ENCODE data around the gene THOC1.

Gene THOC1

DNA sequence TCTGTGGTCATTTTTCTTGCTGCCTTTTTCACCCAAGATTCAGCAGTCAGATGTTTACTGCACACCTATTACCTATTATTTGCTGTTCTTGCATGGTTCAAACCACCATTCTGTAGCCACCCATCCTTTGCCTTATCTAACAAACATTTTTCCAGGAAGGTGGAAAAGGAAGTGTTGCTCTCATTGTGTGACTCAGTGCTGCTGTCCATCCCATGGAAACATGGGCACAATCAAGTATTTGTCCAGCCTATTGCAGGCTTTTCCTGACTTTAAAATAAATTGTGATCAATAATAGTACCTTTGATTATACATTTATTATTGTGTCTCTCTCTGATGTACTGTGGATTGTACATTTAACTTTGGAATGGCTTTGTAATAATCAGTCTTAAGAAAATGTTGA lies 56.3 kb downstream of the THOC1 start:
- DNase-seq: no peak

DNA sequence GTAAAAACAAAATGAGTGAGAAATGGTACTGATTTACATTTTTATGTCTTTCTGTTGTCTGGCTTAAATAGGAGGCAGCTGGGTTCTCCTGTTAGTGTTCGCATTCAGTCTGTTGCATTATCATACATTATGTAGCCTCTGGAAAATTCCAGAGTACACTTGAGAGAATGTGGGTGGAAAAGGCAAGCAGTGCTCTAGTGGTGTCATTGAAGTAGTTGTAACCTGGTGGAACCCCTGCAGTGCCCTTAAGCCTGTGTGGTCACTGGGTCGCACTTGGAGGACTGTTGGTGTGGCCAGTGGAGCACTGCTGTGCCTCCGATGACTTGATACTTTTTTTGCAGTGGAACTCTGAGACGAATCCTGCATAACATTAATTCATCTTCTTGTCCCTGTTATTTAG lies 57.1 kb downstream of the THOC1 start:
- DNase-seq: no peak

DNA sequence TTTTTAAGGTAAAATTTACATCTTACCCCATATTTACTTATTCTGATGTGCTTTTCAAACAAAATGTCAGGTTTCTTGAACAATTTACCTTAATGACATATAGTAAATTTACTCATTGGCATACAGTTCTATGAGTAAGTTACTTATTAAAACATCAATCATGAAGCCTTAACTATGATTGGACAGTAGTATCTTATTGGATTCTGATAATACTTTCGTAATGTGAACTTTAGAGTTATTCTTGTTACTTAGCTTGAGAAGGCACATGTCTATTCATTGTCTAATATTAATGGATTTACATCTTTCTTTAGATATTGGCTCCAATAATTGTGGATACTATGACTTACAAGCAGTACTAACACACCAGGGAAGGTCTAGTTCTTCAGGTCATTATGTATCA lies 57.8 kb downstream of the THOC1 start:
- DNase-seq: no peak

DNA sequence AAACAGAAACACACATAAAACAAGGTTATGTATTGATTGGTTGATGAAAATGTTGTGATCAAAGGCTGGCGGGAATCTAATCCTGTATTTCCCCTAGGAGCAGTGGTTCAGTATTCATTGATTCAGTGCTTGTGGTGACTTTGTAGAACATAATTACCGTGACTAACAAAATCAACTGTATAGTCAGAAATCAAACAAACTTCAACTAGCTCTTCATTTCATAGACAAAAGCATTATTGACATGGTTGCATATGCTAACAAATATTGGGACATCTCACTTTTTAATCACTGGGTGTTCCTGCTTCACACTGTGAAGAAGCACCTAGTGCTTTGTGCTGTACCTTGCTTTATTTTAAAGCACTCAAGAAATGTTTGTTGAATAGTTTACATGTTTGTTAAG lies 68.1 kb downstream of the THOC1 start:
- no peak for DNase-seq

DNA sequence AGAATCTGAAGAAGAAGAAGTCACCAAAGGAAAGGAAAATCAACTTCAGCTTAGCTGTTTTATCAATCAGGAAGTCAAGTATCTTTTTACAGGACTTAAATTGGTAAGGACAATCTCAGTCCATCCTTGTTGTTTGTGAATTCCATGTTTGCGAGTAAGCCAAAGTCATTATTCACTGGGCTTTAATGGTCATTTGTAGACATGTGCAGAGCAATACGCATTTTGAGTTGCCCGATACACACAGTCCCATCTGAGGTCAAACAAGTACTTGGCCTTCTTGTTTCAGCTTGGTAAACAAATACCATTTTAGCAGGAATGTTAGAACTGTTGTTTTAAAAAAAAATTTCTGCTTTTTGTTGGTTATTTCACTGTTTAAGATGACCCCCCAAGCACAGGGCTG lies 68.6 kb downstream of the THOC1 start:
- no peak for DNase-seq

DNA sequence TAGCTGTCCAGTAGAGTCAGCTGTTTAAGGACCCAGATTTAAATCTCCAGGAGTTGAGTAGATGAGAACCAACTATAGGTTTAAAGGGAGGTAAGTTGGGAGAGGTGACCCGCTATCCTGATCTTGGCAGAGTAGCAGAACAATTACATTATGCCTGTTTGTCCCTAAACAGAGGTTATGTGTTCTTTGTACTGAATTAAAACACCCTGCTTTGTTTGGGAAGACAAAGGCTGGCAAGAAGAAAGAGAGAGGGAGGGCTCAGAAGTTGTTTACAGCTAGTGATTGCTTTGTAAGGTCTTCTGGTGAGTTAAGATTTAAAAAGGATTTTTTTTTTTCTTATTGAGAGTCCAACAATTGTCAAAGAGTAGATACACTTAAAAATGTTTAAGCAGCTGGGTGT lies 72.2 kb downstream of the THOC1 start:
- no peak for DNase-seq

DNA sequence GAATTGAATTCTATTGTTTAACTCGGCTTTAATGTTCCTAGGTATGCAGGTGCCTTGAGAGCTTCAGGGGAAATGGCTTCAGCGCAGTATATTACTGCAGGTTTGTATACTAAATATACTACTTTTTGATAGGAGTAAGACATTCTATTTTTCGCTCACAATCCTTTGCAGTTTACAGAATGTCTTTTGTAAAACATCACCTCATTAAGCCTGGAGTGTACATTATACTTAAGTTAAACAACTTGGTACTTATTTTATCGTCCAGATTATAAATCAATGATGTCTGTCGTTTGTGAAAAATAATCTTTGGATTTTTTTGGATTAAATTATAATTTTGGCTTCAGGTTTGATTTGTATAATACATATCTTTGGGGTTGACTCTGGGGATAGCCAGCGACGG lies 75.0 kb downstream of the THOC1 start:
- no peak for DNase-seq

DNA sequence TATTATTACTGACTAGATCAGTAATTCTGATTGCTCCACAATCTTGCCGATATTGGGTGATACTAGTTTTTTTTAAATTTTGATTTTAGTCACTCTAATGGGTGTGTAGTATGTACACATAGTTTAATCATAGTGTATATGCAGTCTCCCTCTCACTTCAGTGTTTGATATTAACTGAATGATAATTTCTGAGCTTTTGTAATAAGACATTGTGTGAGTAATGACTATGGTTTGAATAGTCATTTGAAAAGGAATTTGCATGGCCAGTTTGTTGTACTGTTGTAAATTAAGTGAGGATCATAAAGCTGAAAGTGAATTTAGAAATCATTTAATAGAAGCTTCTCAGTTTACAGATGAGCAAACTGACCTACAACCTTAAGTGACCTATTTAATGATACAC lies 76.1 kb downstream of the THOC1 start:
- no peak for DNase-seq

DNA sequence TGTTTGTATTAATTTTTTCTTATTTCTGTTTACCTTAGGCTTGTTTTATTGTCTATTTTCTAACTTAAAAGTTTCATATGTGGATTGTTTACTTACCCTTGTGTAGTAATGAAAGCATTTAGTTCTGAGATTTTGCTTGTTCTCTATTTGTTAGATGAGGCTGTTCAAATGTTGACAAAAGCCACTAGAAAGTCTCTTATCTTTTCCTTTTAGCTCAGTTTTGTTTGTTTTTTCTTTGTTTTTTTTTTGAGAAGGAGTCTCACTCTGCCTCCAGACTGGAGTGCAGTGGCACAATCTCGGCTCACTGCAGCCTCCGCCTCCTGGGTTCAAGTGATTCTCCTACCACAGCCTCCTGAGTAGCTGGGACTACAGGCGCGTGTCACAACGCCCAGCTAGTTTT lies 78.6 kb downstream of the THOC1 start:
- no peak for DNase-seq

DNA sequence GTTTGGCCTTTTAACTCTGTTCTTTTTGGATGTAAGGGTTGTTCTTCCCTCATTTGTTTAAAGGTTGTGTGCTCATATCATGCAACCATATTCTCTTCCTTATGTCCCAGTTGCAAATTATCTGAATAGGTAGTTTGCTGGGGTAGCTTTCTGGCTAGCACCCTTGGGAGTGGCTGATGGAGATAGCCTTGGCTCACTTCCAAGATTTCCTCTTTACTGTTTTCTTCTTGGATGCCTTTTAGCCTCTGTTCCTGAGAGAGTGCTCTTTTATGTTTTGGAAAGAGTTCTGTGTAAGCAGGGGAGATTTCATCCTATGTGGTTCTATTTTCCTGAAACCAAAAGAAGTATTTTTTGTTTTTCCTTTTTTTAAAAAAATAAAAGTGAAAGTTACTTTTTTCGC lies 84.1 kb downstream of the THOC1 start:
- no peak for DNase-seq

DNA sequence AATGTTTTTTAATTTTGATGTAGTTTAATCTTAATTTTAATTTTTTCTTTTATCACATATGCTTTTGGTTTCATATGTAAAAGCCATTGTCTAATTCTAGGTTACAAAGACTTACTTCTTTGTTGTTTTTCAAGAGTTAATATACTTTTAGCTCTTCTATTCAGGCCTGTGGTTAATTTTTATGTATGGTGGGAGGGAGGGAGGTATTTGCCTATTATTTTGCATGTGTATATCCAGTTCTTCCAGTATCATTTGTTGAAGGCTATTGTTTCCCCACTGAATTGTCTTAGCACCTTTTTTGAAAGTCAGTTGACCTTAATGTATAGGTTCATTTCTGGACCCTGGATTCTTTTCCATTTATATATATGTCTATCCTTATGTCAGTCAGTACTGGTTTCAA lies 86.1 kb downstream of the THOC1 start:
- no peak for DNase-seq

DNA sequence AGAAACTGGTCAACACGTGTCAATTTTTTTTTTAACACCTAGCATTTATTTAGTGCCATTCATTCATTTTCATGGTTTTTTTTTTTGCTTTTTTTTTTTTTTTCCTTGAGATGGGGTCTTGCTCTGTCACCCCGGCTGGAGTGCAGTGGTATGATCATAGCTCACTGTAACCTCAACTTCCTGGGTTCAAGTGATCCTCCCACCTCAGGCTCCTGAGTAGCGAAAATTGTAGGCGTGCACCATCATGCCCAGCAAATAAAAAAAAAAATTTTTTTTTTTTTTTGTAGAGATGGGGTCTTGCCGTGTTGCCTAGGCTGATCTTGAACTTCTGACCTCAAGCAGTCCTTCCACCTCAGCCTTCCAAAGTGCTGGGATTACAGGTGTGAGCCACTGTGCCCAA lies 88.3 kb downstream of the THOC1 start:
- no peak for DNase-seq

DNA sequence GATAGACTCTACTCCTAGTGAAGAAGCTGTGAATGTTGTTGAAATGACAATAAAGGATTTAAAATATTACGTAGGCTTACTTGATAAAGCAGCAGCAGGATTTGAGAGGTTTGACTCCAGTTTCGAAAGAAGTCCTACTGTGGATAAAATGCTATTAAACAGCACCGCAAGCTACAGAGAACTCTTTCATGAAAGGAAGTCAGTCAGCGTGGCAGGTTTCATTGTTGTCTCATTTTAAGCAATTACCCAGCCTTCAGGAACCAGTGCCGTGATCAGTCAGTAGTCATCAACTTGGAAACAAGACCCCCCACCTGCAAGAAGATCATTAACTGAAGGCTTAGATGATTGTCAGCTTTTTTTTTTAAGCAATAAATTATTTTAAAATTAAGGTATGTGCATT lies 95.5 kb downstream of the THOC1 start:
- no peak for DNase-seq
